H1 (cell line): Measurements from ENCODE around the gene WDR6. TPM values are rescaled to one million over a fixed set of nuclear protein-coding genes. Genes with fewer than 3 reads are reported as not detected.

Source experiments
- CTCF ChIA-PET: fragments of 300-600 bp; sonication (Branson Sonifier 250); formaldehyde crosslinking; loops from one replicate; lab custom pipeline; 2021; ENCODE audit not compliant: partially characterized antibody; lab: Charles Lee
- POLR2A ChIA-PET: fragments of 300-600 bp; sonication (Branson Sonifier 250); formaldehyde crosslinking; loops from one replicate; lab custom pipeline; 2021; ENCODE audit warnings: inconsistent platforms; ENCODE audit not compliant: partially characterized antibody; lab: Charles Lee
- DNase-seq, 2 experiments: peaks; one replicate each; pipeline versions ENCODE4 v3.0.0 to v3.0.0-alpha.2; 2010 to 2022; ENCODE audit warnings: low spot score in 2 of 2, low read depth in 1 of 2, mixed read lengths in 1 of 2
- FAIRE-seq: peaks from 2 replicates; lab custom pipeline; 2011; peaks lifted over from hg19 to GRCh38; lab: Jason Lieb, UNC
- H2AFZ ChIP-seq: 2 replicates; pipeline ENCODE4 v1.8.1; 2012; ENCODE audit warnings: low read length, inconsistent platforms
- H2AK5ac ChIP-seq: 2 replicates; pipeline ENCODE4 v1.6.1; 2013; ENCODE audit warnings: low read depth, low read length
- H2BK120ac ChIP-seq: replicated peaks from 2 replicates; pipeline ENCODE3; 2013; ENCODE audit warnings: low read depth, low read length, inconsistent platforms
- H2BK12ac ChIP-seq: 2 replicates; pipeline ENCODE4 v1.6.1; 2013; ENCODE audit warnings: low read depth, low read length
- H2BK15ac ChIP-seq: 2 replicates; pipeline ENCODE4 v1.6.1; 2013; ENCODE audit warnings: low read length
- H2BK20ac ChIP-seq: 2 replicates; pipeline ENCODE4 v1.6.1; 2013; ENCODE audit warnings: low read length
- H2BK5ac ChIP-seq: 2 replicates; pipeline ENCODE4 v1.6.1; 2013; ENCODE audit warnings: low read depth, low read length
- H3K14ac ChIP-seq: 2 replicates; pipeline ENCODE4 v1.6.1; 2013; ENCODE audit warnings: inconsistent platforms; ENCODE audit not compliant: insufficient read length
- H3K18ac ChIP-seq: 2 replicates; pipeline ENCODE4 v1.6.1; 2013; ENCODE audit warnings: low read length; ENCODE audit errors: extremely low read depth
- H3K23ac ChIP-seq: 2 replicates; pipeline ENCODE4 v1.6.1; 2013; ENCODE audit warnings: inconsistent platforms; ENCODE audit not compliant: insufficient read length
- H3K23me2 ChIP-seq: 2 replicates; pipeline ENCODE4 v1.6.1; 2013; ENCODE audit warnings: low read depth, low read length
- H3K27ac ChIP-seq: 2 replicates; pipeline ENCODE4 v1.6.1; 2011; ENCODE audit warnings: low read depth, low read length, inconsistent platforms
- H3K27me3 ChIP-seq, 4 experiments: replicated peaks in 1 of 4; 1 replicate in 1 of 4; 2 replicates in 3 of 4; pipeline versions ENCODE4 v1.6.1 to v1.8.1; 2011 to 2013; ENCODE audit warnings: low read length in 3 of 4, mild to moderate bottlenecking in 3 of 4, inconsistent platforms in 2 of 4, mixed read lengths in 2 of 4, moderate library complexity in 1 of 4; ENCODE audit not compliant: control insufficient read depth in 3 of 4, insufficient read depth in 3 of 4; ENCODE audit errors: extremely low read depth in 1 of 4
- H3K36me3 ChIP-seq, 4 experiments: 2 replicates each; pipeline versions ENCODE4 v1.6.1 to v1.8.1; 2011 to 2013; ENCODE audit warnings: mild to moderate bottlenecking in 4 of 4, low read length in 3 of 4, moderate library complexity in 2 of 4, control low read depth in 1 of 4, inconsistent platforms in 1 of 4; ENCODE audit not compliant: insufficient read depth in 4 of 4, control insufficient read depth in 2 of 4
- H3K4ac ChIP-seq: replicated peaks from 2 replicates; pipeline ENCODE3; 2013; ENCODE audit warnings: low read length, low read depth, mixed read lengths, inconsistent platforms; ENCODE audit not compliant: insufficient read length
- H3K4me1 ChIP-seq, 4 experiments: replicated peaks in 1 of 4; 1 replicate in 1 of 4; 2 replicates in 3 of 4; pipeline versions ENCODE4 v1.6.1 to v1.8.1; 2011 to 2013; ENCODE audit warnings: low read length in 3 of 4, inconsistent platforms in 2 of 4, mixed read lengths in 1 of 4; ENCODE audit not compliant: insufficient read depth in 4 of 4, control insufficient read depth in 3 of 4
- H3K4me2 ChIP-seq, 2 experiments: 2 replicates each; pipeline versions ENCODE4 v1.6.1 to v1.8.1; 2011 to 2013; ENCODE audit warnings: low read depth in 2 of 2, low read length in 2 of 2, control low read depth in 1 of 2, inconsistent platforms in 1 of 2, mild to moderate bottlenecking in 1 of 2; ENCODE audit not compliant: insufficient read depth in 1 of 2
- H3K4me3 ChIP-seq, 4 experiments: fragments of 200-600, 300-600 bp in 1 of 4; sonication (generic), shearing (Covaris generic), sonication (Bioruptor Twin) in 1 of 4; 2 replicates each; pipeline versions ENCODE4 v1.5.1 to v1.8.1; 2011 to 2016; ENCODE audit warnings: low read length in 4 of 4, low read depth in 3 of 4, control low read depth in 2 of 4, inconsistent platforms in 2 of 4, mild to moderate bottlenecking in 2 of 4, mixed read lengths in 1 of 4, moderate library complexity in 1 of 4; ENCODE audit not compliant: insufficient read depth in 2 of 4; ENCODE audit errors: extremely low read depth in 1 of 4
- H3K56ac ChIP-seq: replicated peaks from 2 replicates; pipeline ENCODE3; 2013; ENCODE audit warnings: low read depth, mild to moderate bottlenecking, mixed read lengths, low read length, inconsistent platforms; ENCODE audit not compliant: insufficient read length
- H3K79me1 ChIP-seq: 2 replicates; pipeline ENCODE4 v1.6.1; 2013; ENCODE audit warnings: low read depth, low read length, control low read depth
- H3K79me2 ChIP-seq, 2 experiments: 2 replicates each; pipeline versions ENCODE4 v1.6.1 to v1.8.1; 2012 to 2013; ENCODE audit warnings: low read length in 2 of 2, mild to moderate bottlenecking in 2 of 2, inconsistent platforms in 1 of 2; ENCODE audit not compliant: insufficient read depth in 2 of 2, control insufficient read depth in 1 of 2
- H3K9ac ChIP-seq, 4 experiments: replicated peaks in 1 of 4; 1 replicate in 1 of 4; 2 replicates in 3 of 4; pipeline versions ENCODE4 v1.6.1 to v1.8.1; 2011 to 2013; ENCODE audit warnings: low read depth in 3 of 4, low read length in 3 of 4, control low read depth in 2 of 4, mild to moderate bottlenecking in 2 of 4, moderate library complexity in 2 of 4, inconsistent platforms in 1 of 4; ENCODE audit errors: extremely low read depth in 1 of 4
- H3K9me3 ChIP-seq, 2 experiments: 2 replicates each; pipeline versions ENCODE4 v1.6.1 to v1.8.1; 2012 to 2013; ENCODE audit warnings: mild to moderate bottlenecking in 2 of 2, moderate library complexity in 2 of 2, control low read depth in 1 of 2, inconsistent platforms in 1 of 2, low read depth in 1 of 2, low read length in 1 of 2, mixed read lengths in 1 of 2; ENCODE audit not compliant: insufficient read depth in 2 of 2
- H4K20me1 ChIP-seq, 2 experiments: replicated peaks in 1 of 2; 2 replicates each; pipeline versions ENCODE3 to v1.8.1; 2011 to 2013; ENCODE audit warnings: inconsistent platforms in 2 of 2, low read length in 2 of 2, mild to moderate bottlenecking in 1 of 2; ENCODE audit not compliant: insufficient read depth in 2 of 2, control insufficient read depth in 1 of 2
- H4K5ac ChIP-seq: 2 replicates; pipeline ENCODE4 v1.6.1; 2013; ENCODE audit warnings: low read length, low read depth, mixed read lengths, inconsistent platforms; ENCODE audit not compliant: insufficient read length
- H4K8ac ChIP-seq: 2 replicates; pipeline ENCODE4 v1.8.0; 2013; ENCODE audit warnings: mild to moderate bottlenecking, moderate library complexity, low read length, inconsistent platforms; ENCODE audit not compliant: insufficient read depth; ENCODE audit errors: extremely low read depth
- H4K91ac ChIP-seq: replicated peaks from 2 replicates; pipeline ENCODE3; 2013; ENCODE audit warnings: low read length, mixed read lengths, inconsistent platforms; ENCODE audit not compliant: insufficient read length
- BACH1 ChIP-seq: IDR thresholded peaks from 2 replicates; pipeline ENCODE4 v1.6.1; 2012; ENCODE audit warnings: low read length, improper control_type of control experiment
- BCL11A ChIP-seq, 2 experiments: IDR thresholded peaks; one replicate each; pipeline ENCODE4 v1.6.1; 2011; ENCODE audit warnings: low read depth in 2 of 2, low read length in 2 of 2, mild to moderate bottlenecking in 2 of 2
- EGR1 ChIP-seq: IDR thresholded peaks from 2 replicates; pipeline ENCODE4 v1.6.1; 2011; ENCODE audit warnings: low read depth, low read length, borderline replicate concordance
- HDAC2 ChIP-seq, 2 experiments: fragments of 300-600 bp in 1 of 2; sonication (generic) in 1 of 2; IDR thresholded peaks; 2 replicates each; pipeline ENCODE4 v1.6.1; 2011 to 2012; ENCODE audit warnings: low read depth in 2 of 2, low read length in 2 of 2, mild to moderate bottlenecking in 2 of 2, moderate library complexity in 2 of 2, borderline replicate concordance in 1 of 2, inconsistent platforms in 1 of 2
- HDAC6 ChIP-seq: IDR thresholded peaks from one replicate; pipeline ENCODE4 v1.7.1; 2012; ENCODE audit warnings: low read depth, mild to moderate bottlenecking, inconsistent platforms, low read length, moderate library complexity
- POLR2AphosphoS5 ChIP-seq: IDR thresholded peaks from 2 replicates; pipeline ENCODE4 v1.6.1; 2011; ENCODE audit warnings: low read depth, low read length
- RAD21 ChIP-seq, 2 experiments: IDR thresholded peaks in 1 of 2; conservative IDR thresholded peaks in 1 of 2; 2 replicates each; pipeline ENCODE4 v1.6.1; 2011; ENCODE audit warnings: low read depth in 2 of 2, low read length in 2 of 2, improper control_type of control experiment in 1 of 2, inconsistent platforms in 1 of 2, mild to moderate bottlenecking in 1 of 2, moderate library complexity in 1 of 2
- SIN3A ChIP-seq, 2 experiments: IDR thresholded peaks in 1 of 2; conservative IDR thresholded peaks in 1 of 2; 2 replicates each; pipeline ENCODE4 v1.6.1; 2011 to 2012; ENCODE audit warnings: low read length in 2 of 2, improper control_type of control experiment in 1 of 2, low read depth in 1 of 2, mild to moderate bottlenecking in 1 of 2
- TBP ChIP-seq: IDR thresholded peaks from 2 replicates; pipeline ENCODE4 v1.6.1; 2011; ENCODE audit warnings: low read depth, low read length, improper control_type of control experiment
- TCF12 ChIP-seq: IDR thresholded peaks from 2 replicates; pipeline ENCODE4 v1.6.1; 2011; ENCODE audit warnings: low read depth, mild to moderate bottlenecking, low read length
- TEAD4 ChIP-seq: IDR thresholded peaks from 2 replicates; pipeline ENCODE4 v1.6.1; 2012; ENCODE audit warnings: low read depth, low read length, inconsistent platforms, mixed read lengths
- WGBS, 2 experiments: shearing (Covaris generic) in 1 of 2; methylation state at CpG; one replicate each; pipeline versions ENCODE4 v1.1.6 to v1.1.7; 2013 to 2015; ENCODE audit warnings: low lambda C conversion rate in 2 of 2, mixed read lengths in 2 of 2, inconsistent platforms in 1 of 2, low coverage in 1 of 2, missing lambda C conversion rate in 1 of 2; ENCODE audit not compliant: insufficient replicate concordance in 2 of 2, insufficient coverage in 1 of 2, insufficient read length in 1 of 2; ENCODE audit errors: extremely low coverage in 1 of 2, missing lambda C conversion rate in 1 of 2; 5-methylcytosine and 5-hydroxymethylcytosine counted together
- polyA plus RNA-seq, 7 experiments: library from polyadenylated mRNA; depleted of rRNA in 3 of 7; stranded (reverse) in 5 of 7; unstranded in 2 of 7; fragments of >200 nt in 5 of 7; fragments of 200-250 nt in 2 of 7; gene quantifications; 1 replicate in 5 of 7; 2 replicates in 1 of 7; 4 replicates in 1 of 7; pipeline versions ENCODE4 v1.2.1 to v1.2.3, GENCODE V29; 2011 to 2013; ENCODE audit warnings: missing spikeins in 2 of 7, mixed read lengths in 2 of 7
- total RNA-seq: library from RNA; stranded (reverse); fragmentation: NEBNext Ultra II Directional; extraction: Animal tissue kit (Norgen Biotek cat#: 25700); gene quantifications from 2 replicates; pipeline ENCODE4 v1.2.1, GENCODE V29; 2021

WDR6 gene
- total and polyA plus RNA-seq, 2 of the 8 experiments (the other 6 are each of a cell fraction or from before 2014, with no cell fraction given), result 180 to 257 TPM

GRCh38 chr3:49017971-49018706 is 10.9 kb downstream of the WDR6 start, which contains the start of gene DALRD3:
Gene DALRD3 (minus strand): TSS chr3:49018580. CDS start chr3:49018564, 16 bp downstream.
- CTCF ChIA-PET, result interaction anchor here (2.1 to 24.3 kb wide), 3 partner anchors 14 to 152 kb away, joined by 7 to 467 read pairs (median 42); partner anchors contain the start of genes KLHDC8B, P4HTM and WDR6
- H3K9ac ChIP-seq, result peak within 1 kb of the TSS; percentile 36 to 54 (median 49)
- TF ChIP-seq TCF12, result no peak
- TF ChIP-seq RAD21 (IDR thresholded peaks at IDR 0.05 in 1 of 2, conservative IDR thresholded peaks at IDR 0.05 in 1 of 2; ENCODE audit: low read depth in 2 of 2, low read length in 2 of 2), result no peak
- TF ChIP-seq TEAD4, result no peak
- TF ChIP-seq EGR1, result no peak
- no peak for TF ChIP-seq HDAC6
- TF ChIP-seq BCL11A (IDR thresholded peaks at IDR 0.05; ENCODE audit: low read depth in 2 of 2, low read length in 2 of 2), result no peak
- no peak for TF ChIP-seq TBP
- peak; percentile 10; the same call in 1 of the 2 replicates for TF ChIP-seq BACH1
- peak; percentile 61 to 79; a peak in 3 of 4 replicates for TF ChIP-seq SIN3A (conservative IDR thresholded peaks at IDR 0.05 in 1 of 2, IDR thresholded peaks at IDR 0.05 in 1 of 2; ENCODE audit: low read depth in 1 of 2, low read length in 2 of 2)
- TF ChIP-seq HDAC2 (IDR thresholded peaks at IDR 0.05; ENCODE audit: borderline replicate concordance in 1 of 2, low read depth in 2 of 2, low read length in 2 of 2), result peak; percentile 20 to 93; a peak in 1 of 4 replicates
- TF ChIP-seq POLR2AphosphoS5, result no peak

More at GRCh38 chr3:49017971-49018706, 10.9 kb downstream of the WDR6 start, which contains the start of gene DALRD3:
- DNase-seq (peak; percentile 47 to 85), FAIRE-seq (no peak)
- Histone ChIP-seq H2BK12ac (no peak within 1 kb of the TSS), H3K79me1 (peaks cover 8% of the 10 kb centered on the region), H4K20me1 (peaks cover 23 to 26% of the 10 kb centered on the region in 2 experiments), H3K23me2 (peaks cover 32% of the 10 kb centered on the region), H3K14ac (no peak within 1 kb of the TSS), H3K23ac (no peak within 1 kb of the TSS), H3K27ac (peak within 1 kb of the TSS; percentile 32; the same call in 1 of the 2 replicates), H3K79me2 (peaks cover 0 to 23% of the 10 kb centered on the region in 2 experiments; a peak in 2 of 4 replicates), H3K4me1 (peaks cover 0 to 21% (median 12%) of the 10 kb centered on the region in 4 experiments; a peak in 6 of 7 replicates), H3K56ac (peak within 1 kb of the TSS; percentile 37), H2BK15ac (no peak within 1 kb of the TSS), H3K4me3 (peak within 1 kb of the TSS; percentile 44 to 77 (median 69)), H2BK5ac (peak within 1 kb of the TSS; percentile 90), H2BK20ac (no peak within 1 kb of the TSS), H4K8ac (peak within 1 kb of the TSS; percentile 93; the same call in 1 of the 2 replicates), H3K4ac (peak within 1 kb of the TSS; percentile 80), H3K4me2 (peak within 1 kb of the TSS; percentile 88 to 90), H4K5ac (peak within 1 kb of the TSS; percentile 73), H4K91ac (no peak within 1 kb of the TSS), H3K18ac (peak within 1 kb of the TSS; percentile 71), H3K36me3 (peaks cover 11 to 34% (median 19%) of the 10 kb centered on the region in 4 experiments), H2AK5ac (no peak within 1 kb of the TSS), H3K27me3 (no peaks in the 10 kb centered on the region), H2AFZ (no peak within 1 kb of the TSS; the same call in 1 of the 2 replicates), H2BK120ac (no peak within 1 kb of the TSS), H3K9me3 (no peaks in the 10 kb centered on the region)
- POLR2A ChIA-PET, result interaction anchor here (0.5 to 38.8 kb wide), 8 partner anchors 5 to 759 kb away, joined by 3 to 1518 read pairs (median 70); partner anchors contain the start of genes DALRD3, IMPDH2, NDUFAF3 and P4HTM
- 2% methylated on average over 82 of the region's 85 CpGs; no CpG with 5 or more reads in 1 of the 2 experiments for whole genome bisulfite sequencing, 2 experiments
